Parathyroid adenoma (tissue), 2 donors: ENCODE results near the gene PHLDA1.

Source experiments
- H2AFZ ChIP-seq: fragments of 300-600 bp; sonication (generic); one replicate; pipeline ENCODE4 v1.7.0; 2017; ENCODE audit warnings: antibody characterized with exemption, mild to moderate bottlenecking
- H3K27ac ChIP-seq: fragments of 300-600 bp; sonication (generic); one replicate; pipeline ENCODE4 v1.7.0; 2017
- H3K27me3 ChIP-seq: fragments of 300-600 bp; sonication (generic); one replicate; pipeline ENCODE4 v1.7.0; 2017; ENCODE audit warnings: low read length; ENCODE audit not compliant: control insufficient read depth, insufficient read depth
- H3K36me3 ChIP-seq: fragments of 300-600 bp; sonication (generic); one replicate; pipeline ENCODE4 v1.7.0; 2017; ENCODE audit warnings: low read length; ENCODE audit not compliant: control insufficient read depth, insufficient read depth
- H3K4me1 ChIP-seq: fragments of 300-600 bp; sonication (generic); one replicate; pipeline ENCODE4 v1.7.0; 2017; ENCODE audit warnings: control low read depth
- H3K4me2 ChIP-seq: fragments of 300-600 bp; sonication (generic); one replicate; pipeline ENCODE4 v1.7.0; 2017; ENCODE audit warnings: low read length
- H3K4me3 ChIP-seq: fragments of 300-600 bp; sonication (generic); one replicate; pipeline ENCODE4 v1.7.0; 2017; ENCODE audit warnings: low read depth, low read length
- H3K79me2 ChIP-seq: fragments of 300-600 bp; sonication (generic); one replicate; pipeline ENCODE4 v1.7.0; 2017; ENCODE audit warnings: control low read depth
- H3K9ac ChIP-seq: fragments of 300-600 bp; sonication (generic); one replicate; pipeline ENCODE4 v1.7.0; 2017; ENCODE audit warnings: mild to moderate bottlenecking
- H3K9me3 ChIP-seq: fragments of 300-600 bp; sonication (generic); one replicate; pipeline ENCODE4 v1.7.0; 2017; ENCODE audit warnings: low read length; ENCODE audit not compliant: control insufficient read depth
- CTCF ChIP-seq: fragments of 300-600 bp; sonication (generic); IDR thresholded peaks from one replicate; pipeline ENCODE4 v1.7.0; 2017; ENCODE audit warnings: antibody characterized with exemption, mild to moderate bottlenecking
- donor health status: primary hyperparathyroidism.

Gene PHLDA1

GRCh38 chr12:76075448-76075847, 43.9 kb upstream of the PHLDA1 start:
- H3K4me3 ChIP-seq: no peak overlapping the region
- no peak overlapping the region for H3K9ac ChIP-seq
- TF ChIP-seq CTCF: no peak
- no peak overlapping the region for H3K27ac ChIP-seq
- H3K4me2 ChIP-seq: no peak overlapping the region
- no peaks in the 10 kb centered on the region for H3K27me3 ChIP-seq
- H3K4me1 ChIP-seq: peaks cover 3% of the 10 kb centered on the region
- H3K79me2 ChIP-seq: peaks cover 66% of the 10 kb centered on the region
- H3K9me3 ChIP-seq: peaks cover 2% of the 10 kb centered on the region
- H3K36me3 ChIP-seq: no peaks in the 10 kb centered on the region
- H2AFZ ChIP-seq: no peak overlapping the region

- no peak overlapping the region for H3K27ac ChIP-seq
- H3K4me1 ChIP-seq: peaks cover 3% of the 10 kb centered on the region
These were observed 43.2 kb upstream of the PHLDA1 start for GRCh38 chr12:76074701-76075336.

GRCh38 chr12:76073561-76073960, 42.0 kb upstream of the PHLDA1 start:
- H3K27me3 ChIP-seq: no peaks in the 10 kb centered on the region
- H3K4me2 ChIP-seq: no peak overlapping the region
- peaks cover 2% of the 10 kb centered on the region for H3K9me3 ChIP-seq
- H3K27ac ChIP-seq: no peak overlapping the region
- peaks cover 57% of the 10 kb centered on the region for H3K79me2 ChIP-seq
- peaks cover 5% of the 10 kb centered on the region for H3K4me1 ChIP-seq
- no peak overlapping the region for H3K4me3 ChIP-seq
- H2AFZ ChIP-seq: no peak overlapping the region
- no peak for TF ChIP-seq CTCF
- H3K9ac ChIP-seq: no peak overlapping the region
- no peaks in the 10 kb centered on the region for H3K36me3 ChIP-seq

More at GRCh38 chr12:76074701-76075336, 43.2 kb upstream of the PHLDA1 start:
- no peak for TF ChIP-seq CTCF
- Histone ChIP-seq H3K4me3 (no peak overlapping the region), H3K9ac (no peak overlapping the region), H3K9me3 (peaks cover 2% of the 10 kb centered on the region), H2AFZ (no peak overlapping the region), H3K36me3 (no peaks in the 10 kb centered on the region), H3K4me2 (no peak overlapping the region), H3K79me2 (peaks cover 63% of the 10 kb centered on the region), H3K27me3 (no peaks in the 10 kb centered on the region)

GRCh38 chr12:76072568-76072967, 41.0 kb upstream of the PHLDA1 start:
- no peaks in the 10 kb centered on the region for H3K27me3 ChIP-seq
- TF ChIP-seq CTCF: no peak
- peaks cover 5% of the 10 kb centered on the region for H3K4me1 ChIP-seq
- H3K79me2 ChIP-seq: peaks cover 48% of the 10 kb centered on the region
- H3K4me3 ChIP-seq: no peak overlapping the region
- no peak overlapping the region for H3K4me2 ChIP-seq
- no peaks in the 10 kb centered on the region for H3K9me3 ChIP-seq
- H3K27ac ChIP-seq: no peak overlapping the region
- no peaks in the 10 kb centered on the region for H3K36me3 ChIP-seq
- H2AFZ ChIP-seq: no peak overlapping the region
- H3K9ac ChIP-seq: no peak overlapping the region

- peaks cover 5% of the 10 kb centered on the region for H3K4me1 ChIP-seq
- H3K4me2 ChIP-seq: no peak overlapping the region
- TF ChIP-seq CTCF: no peak
- H3K36me3 ChIP-seq: no peaks in the 10 kb centered on the region
- no peaks in the 10 kb centered on the region for H3K27me3 ChIP-seq
- no peak overlapping the region for H3K27ac ChIP-seq
- H3K9me3 ChIP-seq: no peaks in the 10 kb centered on the region
- H3K79me2 ChIP-seq: peaks cover 38% of the 10 kb centered on the region
- no peak overlapping the region for H3K9ac ChIP-seq
- H2AFZ ChIP-seq: no peak overlapping the region
- no peak overlapping the region for H3K4me3 ChIP-seq
These were observed 37.8 kb upstream of the PHLDA1 start for GRCh38 chr12:76069339-76069738.
